Pancreas (tissue), 10 donors: Measurements from ENCODE around the gene PCDHGB3. TPM values are rescaled to one million over a fixed set of nuclear protein-coding genes. Genes with fewer than 3 reads are reported as not detected.

Experiments used
- ATAC-seq, 4 donors: fragments of 200-7000 bp; cut with Tn5 transposase; one replicate each; pipeline versions ENCODE4 v1.8.0 to v1.9.1; 2020; ENCODE audit warnings: mild to moderate bottlenecking in 4 of 4, moderate library complexity in 4 of 4
- DNase-seq, 6 donors: peaks; one replicate each; pipeline ENCODE4 v3.0.0-alpha.2; 2020
- FAIRE-seq: peaks from 2 replicates; lab custom pipeline; 2012; peaks lifted over from hg19 to GRCh38; lab: Jason Lieb, UNC
- H3K27ac ChIP-seq, 4 donors: fragments of 200-600 bp; sonication (generic); 1 replicate in 3 of 4; 2 replicates in 1 of 4; pipeline versions ENCODE4 v1.5.0 to v1.8.0; 2020
- H3K27me3 ChIP-seq, 4 donors: fragments of 200-600 bp; one replicate each; pipeline ENCODE4 v1.8.0; 2021
- H3K36me3 ChIP-seq, 3 donors: fragments of 200-600 bp; sonication (generic) in 1 of 3; one replicate each; pipeline versions ENCODE4 v1.5.0 to v1.8.0; 2020 to 2021
- H3K4me1 ChIP-seq, 3 donors: fragments of 200-600 bp; one replicate each; pipeline ENCODE4 v1.8.0; 2021
- H3K4me3 ChIP-seq, 4 donors: fragments of 200-600 bp; sonication (generic) in 2 of 4; one replicate each; pipeline versions ENCODE4 v1.5.0 to v1.8.0; 2020 to 2021
- H3K9me3 ChIP-seq, 4 donors: fragments of 200-600 bp; one replicate each; pipeline ENCODE4 v1.8.0; 2021
- CTCF ChIP-seq, 4 donors: fragments of 200-600 bp; sonication (generic) in 3 of 4; IDR thresholded peaks; one replicate each; pipeline versions ENCODE4 v1.5.0 to v1.8.0; 2021; ENCODE audit warnings: antibody characterized with exemption in 4 of 4
- WGBS, 2 donors: extraction: QIAGEN DNeasy Blood & Tissue Kit; methylation state at CpG; one replicate each; pipeline ENCODE4 v1.1.7; 2013; 5-methylcytosine and 5-hydroxymethylcytosine counted together
- intact Hi-C, 3 donors: fragments of 100-400 bp; cut with DNase I; formaldehyde crosslinking; loops; one replicate each; pipeline versions ENCODE4 v1.11.1 to v1.14.2; 2022
- polyA plus RNA-seq, 2 donors: library from polyadenylated mRNA; stranded (reverse); fragments of 200-250 nt; gene quantifications; one replicate each; pipeline ENCODE4 v1.2.3, GENCODE V29; 2013
- total RNA-seq, 6 donors: library from RNA; stranded (reverse); fragmentation: NEBNext Ultra II Directional in 4 of 6; extraction: Animal tissue kit (Norgen Biotek cat#: 25700) in 4 of 6; gene quantifications; one replicate each; pipeline versions ENCODE4 v1.2.1 to v1.2.4, GENCODE V29; 2021 to 2023
- donor health status: healthy with polysubstance abuse.
- donor health status: DM: no; HTN: no; CAD: no; lungs with moderate emphysema.
- donor health status: DM: no; HTN: no; CAD: no.
- donor health status: control.
- donor health status: control.
- donor health status: Bipolar disorder and iron deficiency.
- donor health status: DM: yes; HTN: yes; CAD: no.
- donor health status: DM: no; HTN: no; CAD: no.
- donor health status: DM: no; HTN: no; CAD: no.
- donor health status: DM: yes; HTN: yes; CAD: no.

Gene PCDHGB3
- total and polyA plus RNA-seq, 8 donors, result 0.59 to 3.0 (median 2.2) TPM

- ATAC-seq, result no peak
- intact Hi-C loops, result loop anchor here in 1 of 3 donors (10.0 kb wide), 1 partner anchor 65 kb away; the partner anchor contains the start of gene PCDHGA11
- Histone ChIP-seq H3K36me3 (no peaks in the 10 kb centered on the region), H3K27me3 (peaks cover 0 to 5% (median 0%) of the 10 kb centered on the region in 4 donors), H3K27ac (no peak within 1 kb of the TSS), H3K4me1 (no peaks in the 10 kb centered on the region), H3K4me3 (peak within 1 kb of the TSS in 1 of 4 donors; percentile 10), H3K9me3 (peaks cover 0 to 9% (median 0%) of the 10 kb centered on the region in 4 donors)
- no peak for TF ChIP-seq CTCF (IDR thresholded peaks at IDR 0.05)
- DNase-seq, result no peak
- no peak for FAIRE-seq
- WGBS, 2 donors, result 14 to 17% methylated on average over 24 of the region's 24 CpGs
Measured at GRCh38 chr5:141359790-141360426, 10.1 kb upstream of the PCDHGB3 start, which contains the start of gene PCDHGB2. Gene PCDHGB2 (plus strand): TSS chr5:141359994. CDS start chr5:141360136, 142 bp downstream.

GRCh38 chr5:141360685-141361084, 9.4 kb upstream of the PCDHGB3 start:
- 24 to 29% methylated on average over 15 of the region's 15 CpGs for WGBS, 2 donors
- DNase-seq (no peak), FAIRE-seq (no peak), ATAC-seq (no peak)
- no peak for TF ChIP-seq CTCF (IDR thresholded peaks at IDR 0.05)
- H3K27ac ChIP-seq, result no peak overlapping the region
- intact Hi-C loops, result loop anchor here in 1 of 3 donors (10.0 kb wide), 1 partner anchor 64 kb away; the partner anchor contains the start of gene PCDHGA11
- H3K4me1 ChIP-seq, result no peaks in the 10 kb centered on the region
- H3K27me3 ChIP-seq, result peaks cover 0 to 5% (median 0%) of the 10 kb centered on the region in 4 donors
- no peaks in the 10 kb centered on the region for H3K36me3 ChIP-seq
- no peak overlapping the region for H3K4me3 ChIP-seq
- peaks cover 0 to 9% (median 0%) of the 10 kb centered on the region in 4 donors for H3K9me3 ChIP-seq

GRCh38 chr5:141362719-141363118, 7.3 kb upstream of the PCDHGB3 start:
- Histone ChIP-seq H3K27ac (no peak overlapping the region), H3K4me3 (no peak overlapping the region), H3K36me3 (no peaks in the 10 kb centered on the region), H3K9me3 (peaks cover 0 to 6% (median 0%) of the 10 kb centered on the region in 4 donors), H3K4me1 (no peaks in the 10 kb centered on the region), H3K27me3 (peaks cover 0 to 5% (median 0%) of the 10 kb centered on the region in 4 donors)
- DNase-seq (no peak), FAIRE-seq (no peak), ATAC-seq (no peak)
- intact Hi-C loops, result loop anchor here in 1 of 3 donors (10.0 kb wide), 1 partner anchor 62 kb away; the partner anchor contains the start of gene PCDHGA11
- no peak for TF ChIP-seq CTCF (IDR thresholded peaks at IDR 0.05)

GRCh38 chr5:141363952-141364660, 5.9 kb upstream of the PCDHGB3 start, which contains the start of gene PCDHGA5:
Gene PCDHGA5 (plus strand): TSS chr5:141364162. CDS start chr5:141364331, 169 bp downstream.
- TF ChIP-seq CTCF (IDR thresholded peaks at IDR 0.05), result no peak

More at GRCh38 chr5:141363952-141364660, 5.9 kb upstream of the PCDHGB3 start, which contains the start of gene PCDHGA5:
- Histone ChIP-seq H3K4me1 (no peaks in the 10 kb centered on the region), H3K27ac (no peak within 1 kb of the TSS), H3K4me3 (no peak within 1 kb of the TSS), H3K9me3 (peaks cover 0 to 6% (median 2%) of the 10 kb centered on the region in 4 donors), H3K36me3 (no peaks in the 10 kb centered on the region), H3K27me3 (peaks cover 0 to 5% (median 0%) of the 10 kb centered on the region in 4 donors)
- DNase-seq (no peak), ATAC-seq (no peak), FAIRE-seq (no peak)
- WGBS, 2 donors, result 12 to 14% methylated on average over 34 of the region's 34 CpGs
- intact Hi-C loops, result loop anchor here in 1 of 3 donors (10.0 kb wide), 1 partner anchor 61 kb away; the partner anchor contains the start of gene PCDHGA11
